Lower leg skin (tissue), 4 donors: ENCODE data around the gene ZFPM1. TPM values are rescaled to one million over a fixed set of nuclear protein-coding genes. Genes with fewer than 3 reads are reported as not detected.

Experiments
- DNase-seq, 2 donors: peaks; one replicate each; pipeline ENCODE4 v3.0.0-alpha.2; 2019; ENCODE audit warnings: low spot score in 2 of 2
- H3K4me3 ChIP-seq: fragments of 200-600 bp; sonication (generic); 2 replicates; pipeline ENCODE4 v1.5.1; 2017; ENCODE audit warnings: mild to moderate bottlenecking, low read depth; ENCODE audit not compliant: poor library complexity, severe bottlenecking
- POLR2A ChIP-seq, 2 donors: fragments of 450-650 bp; IDR thresholded peaks; one replicate each; pipeline ENCODE4 v1.6.1; 2016 to 2017; ENCODE audit warnings: antibody characterized with exemption in 2 of 2, mild to moderate bottlenecking in 1 of 2, moderate library complexity in 1 of 2
- whole genome bisulfite sequencing, 2 donors: methylation state at CpG; one replicate each; pipeline ENCODE4 v1.1.5; 2018; 5-methylcytosine and 5-hydroxymethylcytosine counted together
- intact Hi-C: fragments of 100-400 bp; cut with DNase I; formaldehyde crosslinking; loops from one replicate; pipeline ENCODE4 v1.15.0; 2023; ENCODE audit warnings: low total_unique reads
- total RNA-seq, 4 donors: library from RNA; depleted of rRNA; stranded (reverse); fragments of >200 nt; gene quantifications; one replicate each; pipeline ENCODE4 v1.1.0, GENCODE V29; 2016
- TF ChIP-seq, protein P1 (sequence below), 3 donors: fragments of 450-650 bp; IDR thresholded peaks; one replicate each; pipeline ENCODE4 v1.5.1; 2016; ENCODE audit warnings: antibody characterized with exemption in 3 of 3, mild to moderate bottlenecking in 3 of 3, moderate library complexity in 2 of 3

Gene ZFPM1
- total RNA-seq, 4 donors from 2014 or later, result 2.0 to 4.0 (median 3.1) TPM

DNA sequence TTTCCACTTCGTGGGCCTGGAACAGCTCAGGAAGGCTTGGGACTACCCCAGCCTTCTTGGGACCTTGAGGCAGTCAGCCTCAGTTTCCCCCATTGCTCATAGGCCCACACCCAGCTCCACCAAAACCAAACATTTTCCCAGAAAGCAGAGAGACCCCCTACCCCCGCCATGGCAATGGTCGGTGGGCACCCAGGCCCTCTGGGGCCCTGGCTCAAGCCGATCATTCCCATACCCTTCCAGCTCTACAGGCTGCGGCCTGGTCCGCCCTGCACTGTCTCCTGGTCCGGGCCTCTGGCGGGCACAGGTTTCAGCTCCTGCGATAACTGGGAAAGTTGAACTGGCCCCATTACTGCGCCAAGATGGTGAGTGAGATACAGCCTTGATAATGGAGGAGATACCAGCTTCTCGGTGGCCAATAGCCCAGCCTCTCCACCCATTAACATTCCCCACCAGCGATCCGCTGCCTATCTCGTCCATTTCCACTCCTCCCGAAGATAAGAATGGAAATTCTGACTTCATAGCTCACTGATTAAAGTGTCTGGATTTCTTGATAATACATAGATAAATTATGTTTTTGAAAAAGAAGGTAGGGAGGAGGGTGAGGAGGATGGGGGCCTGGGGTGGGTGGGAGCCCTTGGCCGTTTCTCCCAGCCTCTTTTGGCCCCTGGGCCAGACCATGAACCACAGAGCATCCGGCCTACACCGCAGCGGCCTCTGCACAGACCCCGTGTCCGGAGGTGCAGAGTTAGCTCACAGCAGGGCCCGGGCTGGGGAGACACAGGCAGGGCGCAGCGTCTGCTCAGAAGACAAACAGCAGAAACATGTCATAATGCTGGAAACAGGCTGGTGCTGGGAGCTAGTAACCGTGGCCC, 11.6 kb downstream of the ZFPM1 start:
- TF ChIP-seq, protein P1, sequence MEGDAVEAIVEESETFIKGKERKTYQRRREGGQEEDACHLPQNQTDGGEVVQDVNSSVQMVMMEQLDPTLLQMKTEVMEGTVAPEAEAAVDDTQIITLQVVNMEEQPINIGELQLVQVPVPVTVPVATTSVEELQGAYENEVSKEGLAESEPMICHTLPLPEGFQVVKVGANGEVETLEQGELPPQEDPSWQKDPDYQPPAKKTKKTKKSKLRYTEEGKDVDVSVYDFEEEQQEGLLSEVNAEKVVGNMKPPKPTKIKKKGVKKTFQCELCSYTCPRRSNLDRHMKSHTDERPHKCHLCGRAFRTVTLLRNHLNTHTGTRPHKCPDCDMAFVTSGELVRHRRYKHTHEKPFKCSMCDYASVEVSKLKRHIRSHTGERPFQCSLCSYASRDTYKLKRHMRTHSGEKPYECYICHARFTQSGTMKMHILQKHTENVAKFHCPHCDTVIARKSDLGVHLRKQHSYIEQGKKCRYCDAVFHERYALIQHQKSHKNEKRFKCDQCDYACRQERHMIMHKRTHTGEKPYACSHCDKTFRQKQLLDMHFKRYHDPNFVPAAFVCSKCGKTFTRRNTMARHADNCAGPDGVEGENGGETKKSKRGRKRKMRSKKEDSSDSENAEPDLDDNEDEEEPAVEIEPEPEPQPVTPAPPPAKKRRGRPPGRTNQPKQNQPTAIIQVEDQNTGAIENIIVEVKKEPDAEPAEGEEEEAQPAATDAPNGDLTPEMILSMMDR (IDR thresholded peaks at IDR 0.05), result no peak
- no peak for TF ChIP-seq POLR2A (IDR thresholded peaks at IDR 0.05)
- 91 to 96% methylated on average over 25 of the region's 25 CpGs for WGBS, 2 donors
- no peak overlapping the region for H3K4me3 ChIP-seq
- DNase-seq, result no peak
- intact Hi-C loops, result no loop called here

DNA sequence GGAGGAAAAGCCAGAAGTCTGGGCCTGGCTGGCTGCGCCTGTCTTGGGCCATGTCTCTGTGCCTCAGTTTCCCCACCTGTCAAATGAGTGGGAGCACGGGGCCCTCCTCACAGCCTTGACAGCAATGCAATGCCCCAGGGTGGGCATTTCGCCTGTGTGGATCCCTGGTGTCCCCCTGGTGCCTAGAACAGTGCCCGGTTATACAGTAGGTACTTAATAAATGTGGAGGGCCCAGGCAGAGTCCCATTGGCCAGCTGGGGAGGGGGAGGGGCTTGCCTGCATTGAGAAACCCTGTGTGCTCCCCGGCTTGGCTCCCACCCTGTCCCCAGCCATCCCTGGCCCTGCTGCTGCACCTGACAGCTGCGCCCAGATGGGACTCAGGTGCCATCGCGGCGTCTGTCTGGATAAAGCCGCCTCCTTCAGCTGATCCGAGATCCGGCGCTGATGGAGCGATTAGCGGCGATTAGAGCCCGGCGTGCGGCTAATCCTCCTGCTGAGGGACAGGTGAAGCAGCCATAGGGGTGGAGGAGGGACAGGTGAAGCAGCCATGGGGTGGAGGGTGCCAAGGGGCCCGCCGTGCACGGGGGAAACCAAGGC, 12.4 kb downstream of the ZFPM1 start:
- DNase-seq, result no peak
- WGBS, 2 donors, result 86 to 94% methylated on average over 6 to 20 of the region's 22 CpGs
- TF ChIP-seq POLR2A (IDR thresholded peaks at IDR 0.05), result no peak
- intact Hi-C loops, result no loop called here
- no peak overlapping the region for H3K4me3 ChIP-seq

DNA sequence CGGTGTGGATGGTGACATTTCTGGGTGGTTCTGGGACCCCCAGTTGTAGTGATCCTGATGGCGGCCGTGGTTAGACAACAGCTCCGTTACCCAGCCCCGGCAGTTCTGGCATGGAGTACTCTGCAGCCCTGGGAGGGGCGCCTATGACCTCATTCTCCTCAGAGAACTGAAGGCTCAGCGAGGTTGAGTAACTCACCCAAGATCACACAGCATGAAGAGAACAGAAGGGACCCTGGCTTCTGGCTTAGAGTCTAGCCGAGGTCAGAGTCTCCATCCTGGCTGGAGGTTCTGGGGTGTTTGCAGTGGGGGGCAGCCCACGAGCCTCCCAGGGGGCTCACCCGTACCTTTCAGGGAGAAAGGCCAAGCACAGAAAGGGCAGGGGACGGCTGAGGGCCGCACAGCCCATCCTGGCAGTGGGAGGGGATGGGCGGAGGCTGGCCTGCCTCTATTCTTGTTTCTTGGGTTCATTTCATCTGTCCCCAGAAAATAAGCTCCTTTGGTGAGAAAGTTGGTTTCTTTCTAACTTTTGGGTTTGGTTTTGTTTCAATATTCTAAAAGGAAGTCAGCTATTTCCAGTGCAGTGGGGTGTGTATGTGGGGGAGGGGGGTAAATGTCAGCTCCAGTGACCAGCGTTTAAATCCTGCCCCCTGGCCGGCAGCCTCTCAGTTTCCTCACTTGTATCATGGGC, 13.2 kb downstream of the ZFPM1 start:
- DNase-seq, result no peak
- WGBS, 2 donors, result 73 to 79% methylated on average over 15 of the region's 15 CpGs
- no peak for TF ChIP-seq POLR2A (IDR thresholded peaks at IDR 0.05)
- TF ChIP-seq, protein P1 (IDR thresholded peaks at IDR 0.05), result no peak
- intact Hi-C loops, result no loop called here
- H3K4me3 ChIP-seq, result no peak overlapping the region

DNA sequence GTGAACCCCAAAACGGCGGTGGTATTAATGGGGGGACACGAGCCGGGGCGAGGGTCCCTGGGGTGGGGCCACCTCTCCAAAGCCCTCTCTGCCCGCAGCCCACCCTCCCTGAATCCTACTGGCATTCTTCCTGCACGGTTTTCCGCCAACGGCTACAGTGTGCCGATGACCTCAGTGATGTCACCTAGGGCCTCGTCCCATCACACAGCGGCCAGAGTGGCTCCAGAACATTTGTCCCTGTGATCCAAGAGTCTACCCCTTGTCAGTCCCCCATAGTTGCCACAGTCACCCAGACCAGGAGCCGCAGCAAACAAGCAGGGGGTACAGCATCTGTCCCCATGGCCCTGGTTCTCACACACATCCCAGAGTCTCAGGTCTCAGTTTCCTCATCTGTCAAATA, 13.9 kb downstream of the ZFPM1 start:
- no peak overlapping the region for H3K4me3 ChIP-seq
- no peak for DNase-seq
- TF ChIP-seq, protein P1 (IDR thresholded peaks at IDR 0.05), result no peak
- TF ChIP-seq POLR2A (IDR thresholded peaks at IDR 0.05), result no peak
- intact Hi-C loops, result no loop called here
- WGBS, 2 donors, result 90 to 97% methylated on average over 13 of the region's 13 CpGs

DNA sequence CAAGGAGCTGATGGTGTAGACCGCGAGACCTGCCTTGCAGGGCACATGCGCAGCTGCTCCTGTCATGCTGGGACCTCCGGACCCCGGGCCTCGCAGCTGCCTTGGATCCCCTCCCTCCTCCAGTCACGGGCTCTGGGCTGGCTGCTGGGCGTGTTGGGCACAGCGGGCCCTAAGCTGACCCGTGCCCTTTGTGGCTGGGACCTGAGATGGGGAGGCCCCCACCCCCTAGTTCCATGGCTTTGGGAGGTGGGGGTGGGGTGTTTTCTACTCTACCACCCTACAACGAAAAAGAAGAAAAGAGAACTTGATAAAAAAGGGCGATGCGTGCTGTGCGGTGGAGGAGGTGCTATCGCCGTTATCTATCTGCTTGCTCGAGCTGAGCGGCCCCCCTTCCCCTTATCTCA, 14.5 kb downstream of the ZFPM1 start:
- 81 to 83% methylated on average over 18 of the region's 18 CpGs for WGBS, 2 donors
- intact Hi-C loops, result no loop called here
- H3K4me3 ChIP-seq, result no peak overlapping the region
- TF ChIP-seq, protein P1 (IDR thresholded peaks at IDR 0.05), result no peak
- TF ChIP-seq POLR2A (IDR thresholded peaks at IDR 0.05), result no peak
- DNase-seq, result no peak
